COR-L47 (cell line): ENCODE measurements around the gene NFAT5.
"Not testable (repeated sequence)": the region's sequence is repeated elsewhere in the genome, so short reads cannot be mapped to it uniquely, and the experiment has no call there.

Experiments used
- DNase-seq: peaks from one replicate; lab custom pipeline; 2025; lab: John Stamatoyannopoulos, UW

NFAT5 gene

GRCh38 chr16:69595127-69596036 is 29.6 kb downstream of the NFAT5 start:
- no peak for DNase-seq

DNA sequence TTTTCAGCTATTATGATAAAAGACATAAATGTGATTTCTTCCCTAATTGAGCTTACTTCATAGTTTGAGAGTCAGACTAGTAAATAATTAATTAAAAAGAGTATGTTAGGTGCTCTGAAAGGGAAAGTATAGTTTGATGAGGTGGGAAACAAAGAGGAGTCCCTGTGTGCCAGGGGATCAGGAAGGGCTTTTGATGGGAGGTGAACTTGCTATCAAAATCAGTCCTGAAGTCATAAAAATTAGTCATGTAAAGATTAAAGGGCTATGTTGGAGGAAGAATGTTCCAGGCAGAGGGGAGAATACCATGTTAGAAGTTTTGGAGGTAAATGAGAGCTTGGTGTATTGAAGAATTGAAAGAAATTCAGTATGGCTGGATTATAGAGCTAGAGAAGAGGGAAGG is 31.0 kb downstream of the NFAT5 start:
- DNase-seq = no peak

DNA sequence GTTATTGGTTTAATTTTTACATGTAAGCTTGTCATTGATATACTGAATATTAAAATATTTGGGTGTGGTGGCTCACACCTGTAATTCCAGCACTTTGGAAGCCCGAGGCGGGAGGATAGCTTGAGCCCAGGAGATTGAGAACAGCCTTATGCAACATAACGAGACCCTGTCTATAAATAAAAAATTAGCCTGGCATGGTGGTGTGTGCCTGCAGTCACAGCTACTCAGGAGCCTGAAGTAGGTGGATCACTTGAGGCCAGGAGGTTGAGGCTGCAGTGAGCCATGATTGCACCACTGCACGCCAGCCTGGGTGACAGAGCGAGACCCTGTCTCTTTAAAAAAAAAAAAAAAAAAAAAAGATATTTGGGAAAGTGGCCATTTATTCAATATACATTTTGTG is 32.3 kb downstream of the NFAT5 start:
- DNase-seq = no peak

DNA sequence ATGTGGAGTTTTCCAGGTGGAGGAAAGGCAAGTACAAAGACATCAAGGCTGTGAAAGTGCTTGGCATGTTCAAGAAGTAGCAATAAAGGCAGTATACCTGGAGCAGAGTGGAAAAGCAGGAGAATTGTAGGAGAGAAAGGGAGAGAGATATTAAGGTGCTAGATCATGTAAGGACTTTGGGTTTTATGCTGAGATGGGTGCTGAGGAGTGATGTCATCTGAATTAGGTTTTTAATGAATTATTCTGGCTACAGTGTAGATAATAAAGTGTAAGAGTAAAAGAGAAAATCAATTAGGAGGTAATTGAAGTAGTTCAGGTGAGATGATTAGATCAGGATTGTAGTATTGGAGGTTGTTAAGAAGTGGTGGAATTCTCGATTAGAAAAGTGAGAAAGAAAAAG is 34.0 kb downstream of the NFAT5 start:
- no peak for DNase-seq

GRCh38 chr16:69600202-69600601 is 34.4 kb downstream of the NFAT5 start:
- no peak for DNase-seq

GRCh38 chr16:69601250-69601649 is 35.5 kb downstream of the NFAT5 start:
- no peak for DNase-seq

DNA sequence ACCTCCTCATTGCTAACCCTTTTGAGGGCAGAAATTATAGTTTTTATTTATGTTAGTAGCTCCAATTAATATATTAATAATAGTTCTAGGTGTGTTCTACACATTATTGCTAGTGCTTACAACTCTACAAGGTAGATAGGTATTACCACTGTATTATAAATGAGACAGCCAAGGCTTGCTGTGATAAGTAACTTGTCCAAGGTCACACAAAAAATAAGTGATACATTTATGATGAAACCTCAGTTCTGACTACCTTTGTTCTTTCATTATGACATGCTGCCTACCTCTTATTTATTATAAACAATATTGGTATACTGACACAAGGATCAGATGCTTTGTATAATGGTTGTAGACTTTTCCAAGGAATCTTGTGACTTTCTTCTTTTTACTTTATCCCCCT is 41.2 kb downstream of the NFAT5 start:
- DNase-seq = no peak

DNA sequence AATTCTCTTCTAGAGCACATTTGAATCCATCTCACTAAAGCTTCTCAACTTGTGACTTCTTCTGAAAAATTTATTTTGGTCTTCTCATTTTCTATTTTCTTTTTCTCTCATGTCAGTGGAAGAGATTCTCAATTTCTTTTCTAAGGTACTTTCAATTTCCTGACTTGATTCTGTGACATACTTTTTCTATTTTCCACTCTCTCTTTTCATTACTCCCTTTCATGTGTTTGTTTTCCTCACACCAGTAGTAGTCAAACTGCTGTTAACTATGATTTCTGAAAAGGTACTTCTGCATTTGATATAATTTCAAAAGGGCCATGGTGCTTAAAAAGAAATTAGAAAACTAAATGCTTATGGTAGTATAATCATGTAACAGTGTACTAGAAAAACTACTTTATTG is 41.9 kb downstream of the NFAT5 start:
- DNase-seq = no peak

GRCh38 chr16:69610356-69610755 is 44.6 kb downstream of the NFAT5 start:
- DNase-seq = no peak

GRCh38 chr16:69611103-69611640 is 45.4 kb downstream of the NFAT5 start:
- no peak for DNase-seq

- DNase-seq = no peak
Observed at GRCh38 chr16:69613378-69614154, 47.8 kb downstream of the NFAT5 start.

GRCh38 chr16:69615528-69615927 is 49.8 kb downstream of the NFAT5 start:
- no peak for DNase-seq

- DNase-seq = no peak
Observed at GRCh38 chr16:69616082-69616481, 50.3 kb downstream of the NFAT5 start.

GRCh38 chr16:69618307-69618706 is 52.5 kb downstream of the NFAT5 start:
- no peak for DNase-seq

DNA sequence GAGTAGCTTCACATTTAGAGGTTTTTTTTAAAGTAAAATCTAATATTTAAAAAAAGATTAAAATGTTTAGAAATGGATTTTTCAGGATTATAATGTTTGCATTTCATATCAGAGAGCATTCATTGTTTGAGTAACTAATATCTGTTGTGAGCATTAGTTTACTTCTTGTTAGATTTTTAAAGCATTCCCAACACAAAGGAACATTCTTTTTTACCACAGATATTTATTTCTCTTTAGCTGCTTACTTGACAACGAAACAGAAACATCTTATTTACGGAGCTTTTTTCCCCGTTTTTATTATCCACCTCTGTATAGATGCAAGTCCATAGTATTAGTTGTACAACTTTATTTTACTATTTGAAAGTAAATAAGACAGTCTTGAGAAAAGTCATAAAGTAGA is 53.0 kb downstream of the NFAT5 start:
- no peak for DNase-seq

DNA sequence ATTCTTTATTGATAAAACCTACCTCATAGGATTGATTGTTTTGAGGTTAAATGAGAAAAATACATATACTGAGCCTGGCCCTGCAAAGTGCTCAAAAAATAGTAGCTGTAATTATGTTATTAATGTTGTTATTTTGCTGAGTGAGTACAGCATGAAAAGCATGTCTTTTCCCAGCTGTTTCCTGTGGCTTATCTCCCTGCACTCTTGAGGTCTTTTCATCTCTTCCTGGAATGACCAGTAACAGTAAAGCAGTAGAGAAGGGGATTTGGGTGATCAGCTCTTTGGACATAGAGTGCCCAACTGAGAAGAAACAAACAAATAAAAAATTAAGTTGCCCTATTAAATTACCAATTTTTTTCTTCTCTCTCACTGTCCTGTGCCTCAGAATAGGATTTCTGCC is 53.7 kb downstream of the NFAT5 start:
- no peak for DNase-seq

DNA sequence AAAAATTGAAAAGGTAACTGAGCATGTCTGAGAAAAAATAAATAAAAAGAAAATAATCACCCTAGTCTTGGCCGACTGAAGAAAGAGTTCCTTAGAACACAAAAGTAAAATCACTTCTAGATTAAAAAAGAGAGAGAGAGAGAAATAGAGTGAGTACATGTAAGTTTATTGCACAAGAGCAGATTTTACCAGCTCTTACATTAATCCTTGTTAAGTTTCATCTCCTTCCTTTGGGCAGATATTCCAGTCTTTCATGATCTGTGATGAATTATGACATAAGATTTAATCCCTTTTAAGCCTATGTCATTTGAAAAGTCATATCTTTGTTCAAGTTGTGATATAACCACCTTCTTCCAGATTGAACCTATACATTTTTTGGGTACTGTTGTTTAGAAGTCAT is 54.8 kb downstream of the NFAT5 start:
- no peak for DNase-seq

GRCh38 chr16:69621225-69621624 is 55.5 kb downstream of the NFAT5 start:
- no peak for DNase-seq

DNA sequence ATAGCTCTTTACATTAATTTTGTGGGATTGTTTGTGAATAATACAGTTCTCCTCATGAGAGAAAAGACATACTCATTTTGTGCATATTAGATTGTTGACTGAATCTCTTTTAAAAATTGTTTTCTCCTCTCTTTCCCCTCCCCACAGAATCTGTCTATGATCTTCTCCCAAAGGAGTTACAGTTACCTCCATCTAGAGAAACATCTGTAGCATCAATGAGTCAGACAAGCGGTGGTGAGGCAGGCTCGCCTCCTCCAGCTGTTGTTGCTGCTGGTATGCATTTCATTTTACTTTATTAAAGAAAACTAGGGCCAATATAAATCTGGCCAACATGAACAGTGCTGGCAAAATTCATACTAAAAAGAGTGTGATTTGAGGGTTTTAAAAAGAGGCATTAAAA is 60.5 kb downstream of the NFAT5 start:
- DNase-seq = no peak

DNA sequence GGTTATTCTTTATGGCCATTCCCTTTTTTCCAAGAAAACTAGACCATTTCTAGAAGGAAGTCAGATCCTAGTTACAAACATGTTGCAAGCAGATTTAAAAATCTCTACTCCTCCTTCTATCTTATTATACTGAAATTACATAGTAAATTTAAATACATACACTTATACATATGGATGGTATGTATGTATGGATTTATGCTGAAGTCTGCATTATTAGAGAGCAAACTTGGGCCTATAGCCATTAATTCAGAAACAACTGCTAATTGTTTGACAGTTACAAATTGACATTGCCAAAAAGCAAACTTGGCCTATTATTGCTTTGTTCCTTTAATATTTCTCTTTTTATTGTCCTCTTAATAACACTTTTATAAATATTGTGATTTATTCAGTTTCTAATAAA is 67.1 kb downstream of the NFAT5 start:
- no peak for DNase-seq

DNA sequence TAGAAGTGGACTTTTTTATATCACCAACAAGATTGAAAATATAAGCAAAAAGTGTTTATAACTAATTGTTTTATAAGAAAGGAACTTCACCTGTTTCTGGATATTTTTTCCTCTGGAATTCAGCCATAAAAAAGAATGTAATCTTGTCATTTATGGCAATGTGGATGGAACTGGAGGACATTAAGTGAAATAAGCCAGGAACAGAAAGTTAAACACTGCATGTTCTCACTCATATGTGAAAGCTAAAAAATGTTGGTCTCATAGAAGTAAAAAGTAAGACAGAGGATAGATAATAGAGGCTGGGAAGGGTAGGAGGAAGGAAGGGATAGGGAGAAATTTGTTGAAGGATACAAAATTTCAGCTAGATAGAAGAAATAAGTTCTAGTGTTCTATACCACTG is 67.6 kb downstream of the NFAT5 start:
- no peak for DNase-seq

DNA sequence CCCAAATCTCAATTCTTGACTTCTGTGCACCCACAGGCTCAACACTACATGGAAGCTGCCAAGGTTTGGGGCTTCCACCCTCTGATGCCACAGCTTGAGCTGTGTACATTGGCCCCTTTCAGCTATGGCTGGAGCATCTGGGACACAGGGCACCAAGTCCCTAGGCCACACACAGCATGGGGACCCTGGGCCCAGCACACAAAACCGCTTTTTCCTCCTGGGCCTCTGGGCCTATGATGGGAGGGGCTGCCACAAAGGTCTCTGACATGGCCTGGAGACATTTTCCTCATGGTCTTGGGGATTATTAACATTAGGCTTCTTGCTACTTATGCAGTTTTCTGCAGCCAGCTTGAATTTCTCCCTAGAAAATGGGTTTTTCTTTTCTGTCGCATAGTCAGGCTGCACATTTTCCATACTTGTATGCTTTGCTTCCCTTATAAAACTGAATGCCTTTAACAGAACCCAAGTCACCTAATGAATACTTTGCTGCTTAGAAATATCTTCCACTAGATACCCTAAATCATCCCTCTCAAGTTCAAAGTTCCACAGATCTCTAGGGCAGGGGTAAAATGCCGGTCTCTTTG is 70.9 kb downstream of the NFAT5 start:
- DNase-seq = not testable (repeated sequence)
